Hypothalamus (tissue), 51 donors: Measurements from ENCODE around the gene PRRC1.

Experiments used
- DNase-seq, 51 donors: peaks; one replicate each; lab custom pipeline; 2025; lab: John Stamatoyannopoulos, UW

The PRRC1 gene

GRCh38 chr5:127517480-127518318 lies at the start of gene PRRC1:
Gene PRRC1, plus strand, starts transcription at chr5:127517640. Its CDS starts 5,840 bp downstream, at chr5:127523480.
- DNase-seq: peak; percentile 12 to 86 (median 64)

- no peak for DNase-seq
These were observed 46.2 kb upstream of the PRRC1 start for GRCh38 chr5:127471211-127471610.

GRCh38 chr5:127472700-127473099 lies 44.7 kb upstream of the PRRC1 start:
- DNase-seq: no peak

DNA sequence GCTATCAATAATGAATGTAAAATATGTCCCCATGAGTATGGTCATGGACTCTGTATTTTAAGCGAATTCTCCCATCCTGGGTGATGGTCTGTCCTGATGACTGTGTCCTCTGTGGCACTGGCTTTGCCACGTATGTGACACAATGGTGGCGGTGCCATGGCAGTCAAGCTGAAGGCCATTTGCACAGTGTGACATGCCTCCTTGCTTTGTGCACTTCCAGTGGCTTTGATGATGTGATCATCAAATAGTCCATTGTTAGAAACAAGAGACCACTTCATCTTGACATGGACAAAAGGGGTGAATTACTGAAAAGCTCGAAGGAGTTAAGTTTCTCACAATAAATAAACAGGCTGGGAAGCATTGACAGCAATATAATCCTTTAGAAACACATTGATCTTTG lies 31.0 kb upstream of the PRRC1 start:
- DNase-seq: peak in 15 of 51 donors; percentile 1 to 25 (median 6)

- DNase-seq: peak in 1 of 51 donors; percentile 69
These were observed 24.3 kb upstream of the PRRC1 start for GRCh38 chr5:127492854-127493738.

GRCh38 chr5:127498548-127498947 lies 18.9 kb upstream of the PRRC1 start:
- no peak for DNase-seq

DNA sequence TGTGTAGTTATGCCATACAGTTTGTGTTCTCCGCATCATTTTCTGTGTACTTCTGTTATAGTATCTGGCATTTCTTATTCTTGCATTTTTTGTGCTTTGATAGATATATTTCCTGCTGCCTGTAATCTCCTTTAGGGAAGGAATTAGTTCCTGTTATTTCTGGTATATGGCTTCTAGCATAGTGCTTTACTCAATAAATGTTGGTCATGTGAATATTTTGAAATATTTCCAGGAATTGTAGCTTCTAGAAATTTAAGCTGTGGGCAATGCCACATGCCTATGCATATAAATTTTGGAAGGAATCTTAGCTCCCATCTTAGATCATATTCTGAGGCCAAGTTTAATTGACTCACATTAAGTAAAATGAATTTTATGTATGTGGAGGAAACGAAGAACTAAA lies 11.5 kb upstream of the PRRC1 start:
- no peak for DNase-seq

GRCh38 chr5:127506616-127507015 lies 10.8 kb upstream of the PRRC1 start:
- DNase-seq: no peak

GRCh38 chr5:127508644-127509373 lies 8.6 kb upstream of the PRRC1 start:
- DNase-seq: no peak

- DNase-seq: no peak
These were observed 4.0 kb upstream of the PRRC1 start for GRCh38 chr5:127513408-127513970.

- no peak for DNase-seq
These were observed 2.6 kb upstream of the PRRC1 start for GRCh38 chr5:127514816-127515215.

- DNase-seq: no peak
These were observed 1.6 kb upstream of the PRRC1 start for GRCh38 chr5:127515693-127516440.

GRCh38 chr5:127517110-127517479 lies 345 bp upstream of the PRRC1 start:
- DNase-seq: peak in 3 of 51 donors; percentile 28 to 58 (median 55)

DNA sequence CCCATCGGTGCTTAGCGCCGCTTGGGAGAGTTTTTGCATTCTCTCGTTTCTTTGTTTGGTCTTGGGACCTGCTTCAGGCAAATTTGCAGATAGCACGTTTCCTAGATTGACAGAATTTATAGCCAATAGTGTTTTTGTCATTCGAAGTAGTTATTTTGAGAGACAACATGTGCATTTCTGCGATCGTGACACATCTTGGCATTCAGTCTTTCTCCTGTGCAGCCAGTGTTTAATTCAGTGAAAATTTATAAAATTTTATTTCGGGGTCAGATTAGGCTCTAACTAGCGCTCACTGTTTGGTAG lies 830 bp downstream of the PRRC1 start:
- DNase-seq: no peak

DNA sequence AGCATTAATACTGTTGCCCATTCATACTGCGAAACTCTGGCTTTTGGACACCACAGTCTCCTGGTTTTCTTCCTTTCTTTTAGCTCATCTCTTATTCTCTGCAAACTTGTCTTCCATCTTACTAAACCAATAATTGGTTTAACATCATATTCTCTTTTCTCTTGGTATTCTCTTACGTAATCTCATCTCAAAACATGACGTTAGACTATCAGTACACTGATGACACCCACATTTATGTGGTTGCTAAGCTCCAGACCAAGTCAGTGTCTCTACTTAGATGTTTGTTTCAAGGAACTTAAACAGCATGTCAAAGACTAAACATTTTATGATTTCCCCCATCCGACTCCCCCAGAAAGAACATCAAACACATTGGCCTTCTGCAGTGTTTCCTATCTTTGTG lies 2.1 kb downstream of the PRRC1 start:
- no peak for DNase-seq

DNA sequence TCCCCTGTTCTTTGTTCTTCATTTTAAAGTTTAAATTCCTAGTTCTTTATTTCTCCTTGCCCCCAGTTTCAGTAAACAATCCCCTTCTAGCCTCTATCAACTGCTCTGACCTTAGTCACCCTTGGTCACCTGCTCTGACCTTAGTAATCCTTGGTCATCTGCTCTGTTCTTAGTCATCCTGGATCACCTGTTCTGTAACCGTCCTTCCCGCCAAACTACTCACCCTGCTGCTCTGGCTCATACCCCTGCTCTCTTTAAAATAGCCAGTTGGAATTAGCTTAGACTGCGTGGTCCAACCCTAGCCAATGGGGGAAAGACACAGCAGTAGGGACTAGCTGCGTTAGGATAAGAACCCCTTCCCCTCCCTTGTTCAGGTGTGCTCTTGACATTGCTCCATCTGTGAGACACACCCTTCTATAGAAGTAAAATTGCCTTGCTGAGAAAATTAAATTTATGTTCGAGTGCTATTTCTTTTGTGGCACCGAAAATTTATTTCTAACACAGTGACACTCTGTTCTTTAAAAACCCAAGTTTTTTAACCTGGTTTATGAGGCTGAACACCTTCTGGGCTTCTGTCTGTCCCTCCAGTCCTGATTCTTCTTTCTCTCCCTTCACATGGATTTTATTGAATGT lies 3.8 kb downstream of the PRRC1 start:
- DNase-seq: no peak

DNA sequence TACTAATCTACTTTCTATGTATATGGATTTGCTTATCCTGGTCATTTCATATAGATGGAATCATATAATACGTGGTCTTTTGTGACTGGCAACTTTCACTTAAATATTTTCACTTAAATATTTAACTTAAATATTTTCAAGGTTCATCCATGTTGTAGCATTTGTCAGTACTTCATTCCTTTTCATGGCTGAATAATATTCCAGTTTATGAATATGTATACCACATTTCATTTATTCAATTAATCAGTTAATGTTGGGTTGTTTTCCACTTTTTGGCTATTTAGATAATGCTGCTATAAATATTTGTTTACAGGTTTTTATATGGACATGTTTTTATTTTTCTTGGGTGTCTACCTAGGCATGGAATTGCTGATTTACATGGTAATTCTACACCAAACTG lies 7.7 kb downstream of the PRRC1 start:
- DNase-seq: no peak

DNA sequence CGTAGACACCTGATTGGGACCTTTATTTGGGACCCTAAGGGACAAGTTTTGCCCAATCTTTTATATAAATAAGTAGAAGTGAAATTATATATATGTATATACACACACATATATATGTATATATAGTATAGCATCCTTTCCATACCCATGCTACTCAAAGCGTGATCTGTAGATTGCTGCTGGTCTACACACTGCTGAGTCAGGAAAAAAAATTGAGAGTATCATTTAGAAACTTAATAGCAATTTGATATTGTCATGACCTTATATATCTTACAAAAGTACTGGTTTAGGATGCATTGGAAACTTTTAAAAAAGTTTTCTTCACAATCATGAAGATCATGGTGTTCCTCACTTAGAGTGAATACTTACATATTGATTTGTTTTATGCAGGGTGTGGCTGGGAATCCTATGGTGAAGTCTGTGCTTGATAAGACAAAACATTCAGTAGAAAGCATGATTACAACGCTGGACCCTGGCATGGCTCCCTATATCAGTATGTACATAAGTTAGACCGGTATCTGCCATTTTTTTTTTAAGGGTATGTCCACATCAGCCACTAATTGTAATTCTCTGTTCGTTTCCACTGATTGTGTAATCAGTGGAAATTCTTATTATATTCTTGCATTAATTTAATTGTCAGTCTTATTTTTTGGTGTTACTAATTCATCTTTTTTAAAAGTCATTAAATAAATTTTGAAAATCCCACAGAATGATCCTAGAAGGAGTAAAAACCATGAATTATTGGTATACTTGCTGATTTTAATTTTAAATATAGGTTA lies 12.7 kb downstream of the PRRC1 start:
- no peak for DNase-seq

GRCh38 chr5:127536687-127537086 lies 19.2 kb downstream of the PRRC1 start:
- no peak for DNase-seq
